Globus pallidus (tissue), 1 donor: Measurements from ENCODE around the gene MZB1.
"Not testable (repeated sequence)": the region's sequence is repeated elsewhere in the genome, so short reads cannot be mapped to it uniquely, and the experiment has no call there.

ENCODE experiments used
- DNase-seq: peaks from one replicate; pipeline ENCODE4 v3.0.0-alpha.2; 2015; ENCODE audit warnings: low spot score

Gene MZB1

DNA sequence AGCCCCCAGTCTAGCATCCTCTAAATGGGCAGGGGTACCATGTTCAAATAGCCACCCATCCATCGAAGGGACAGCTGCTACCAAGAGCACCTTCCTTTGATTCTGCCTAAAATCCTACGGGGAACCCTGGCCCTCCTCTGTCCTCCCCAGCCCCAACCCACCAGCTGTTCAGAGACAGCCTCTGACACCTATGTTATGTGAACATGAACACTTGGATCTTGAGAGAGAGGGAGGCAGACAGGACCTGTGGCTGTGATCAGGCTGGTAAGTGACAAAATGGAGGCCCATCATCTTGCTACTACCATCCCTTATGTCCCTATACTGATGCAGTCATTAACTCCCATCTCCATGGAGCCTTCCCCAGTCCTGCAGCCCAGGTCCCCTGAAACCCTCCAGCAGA is 14.8 kb downstream of the MZB1 start:
- no peak for DNase-seq

DNA sequence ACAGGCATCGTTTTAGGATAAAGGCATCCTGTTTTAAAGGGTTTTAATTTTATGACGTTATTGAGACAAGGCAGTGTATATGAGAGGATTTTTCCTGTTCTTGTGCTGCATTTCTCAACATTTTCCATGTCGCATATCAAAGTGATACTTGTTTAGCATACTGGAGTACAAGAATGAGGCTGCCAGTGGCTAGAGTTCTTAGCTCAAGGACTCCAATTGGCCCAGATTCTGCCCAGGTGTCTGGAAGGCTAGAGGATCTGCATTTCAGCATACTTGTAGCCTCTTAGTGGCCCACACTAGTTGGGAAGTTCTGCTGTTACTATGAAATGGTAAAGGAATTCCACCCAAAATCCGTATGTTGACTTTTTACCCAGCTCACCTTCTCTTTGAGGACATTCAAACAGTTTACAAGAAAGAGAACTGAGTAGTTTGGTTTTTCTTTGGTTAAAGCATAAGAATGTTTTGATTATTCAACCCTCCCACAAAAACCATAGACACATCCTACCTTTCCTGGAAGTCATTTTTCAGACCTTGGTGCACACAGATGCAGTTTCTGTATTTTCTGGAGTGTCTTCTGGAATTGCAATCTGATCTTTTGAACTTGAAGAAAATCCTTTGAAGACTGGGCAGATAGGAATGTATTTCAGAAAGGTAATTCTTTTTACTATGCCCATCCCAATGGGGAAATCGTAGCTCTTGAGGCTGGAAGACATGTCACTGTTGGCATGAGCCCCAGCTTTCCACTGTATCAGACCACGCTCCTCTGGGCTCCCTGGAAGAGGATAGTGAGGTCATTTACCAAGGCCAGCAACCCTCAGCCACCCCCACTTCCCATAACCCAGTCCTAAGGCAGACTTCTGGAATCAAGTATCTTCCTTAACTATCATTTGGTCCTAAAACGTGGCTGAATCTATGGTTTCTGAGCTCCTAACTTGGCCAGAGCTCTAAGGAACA is 18.0 kb downstream of the MZB1 start:
- DNase-seq: no peak

DNA sequence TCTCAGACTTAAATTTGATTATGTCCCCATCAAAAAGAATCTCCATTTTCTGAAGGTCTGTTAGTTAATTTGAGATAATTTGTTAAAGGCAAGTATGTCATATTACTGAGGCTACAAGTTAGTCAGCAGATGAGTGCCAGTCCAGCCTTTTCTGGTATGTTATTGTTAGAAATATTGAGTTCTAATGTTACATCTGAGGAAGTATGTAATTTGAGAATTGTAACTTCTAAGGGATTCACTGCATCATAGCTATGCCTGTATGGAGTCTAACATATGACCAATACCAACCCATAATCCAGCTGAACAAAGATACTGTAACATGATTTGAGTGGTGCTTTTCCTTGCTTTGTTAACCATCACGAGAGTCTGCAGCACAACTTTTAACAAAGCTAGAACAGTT is 20.5 kb downstream of the MZB1 start:
- no peak for DNase-seq

DNA sequence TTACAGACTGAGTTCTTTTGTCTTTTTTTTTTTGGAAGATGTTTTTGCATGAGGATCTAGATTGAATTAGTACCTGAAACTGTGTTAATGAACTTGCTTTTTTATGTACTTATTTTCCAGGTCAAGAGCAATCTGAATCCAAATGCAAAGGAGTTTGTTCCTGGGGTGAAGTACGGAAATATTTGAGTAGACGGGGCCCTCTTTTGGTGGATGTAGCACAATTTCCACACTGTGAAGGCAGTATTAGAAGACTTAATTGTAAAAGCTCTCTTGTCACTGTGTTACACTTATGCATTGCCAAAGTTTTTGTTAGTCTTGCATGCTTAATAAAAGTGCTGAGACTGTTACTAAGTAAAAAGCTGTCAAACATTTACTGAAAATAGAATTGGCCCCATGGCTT is 21.1 kb downstream of the MZB1 start:
- peak; percentile 31 for DNase-seq

DNA sequence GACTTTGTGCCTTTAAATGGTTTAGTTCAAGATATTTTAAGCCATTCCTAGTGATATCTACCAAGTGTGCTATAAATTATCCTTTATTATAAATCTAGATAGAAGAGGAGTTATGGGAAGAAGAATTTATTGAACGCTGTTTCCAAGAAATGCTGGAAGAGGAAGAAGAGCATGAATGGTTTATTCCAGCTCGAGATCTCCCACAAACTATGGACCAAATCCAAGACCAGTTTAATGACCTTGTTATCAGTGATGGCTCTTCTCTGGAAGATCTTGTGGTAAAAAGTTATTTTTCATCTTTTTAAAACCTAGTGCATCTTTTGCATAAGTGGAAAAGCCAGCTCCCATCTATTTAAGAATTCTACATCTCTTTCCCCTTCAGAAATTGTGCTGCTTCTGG is 25.2 kb downstream of the MZB1 start:
- DNase-seq: no peak

DNA sequence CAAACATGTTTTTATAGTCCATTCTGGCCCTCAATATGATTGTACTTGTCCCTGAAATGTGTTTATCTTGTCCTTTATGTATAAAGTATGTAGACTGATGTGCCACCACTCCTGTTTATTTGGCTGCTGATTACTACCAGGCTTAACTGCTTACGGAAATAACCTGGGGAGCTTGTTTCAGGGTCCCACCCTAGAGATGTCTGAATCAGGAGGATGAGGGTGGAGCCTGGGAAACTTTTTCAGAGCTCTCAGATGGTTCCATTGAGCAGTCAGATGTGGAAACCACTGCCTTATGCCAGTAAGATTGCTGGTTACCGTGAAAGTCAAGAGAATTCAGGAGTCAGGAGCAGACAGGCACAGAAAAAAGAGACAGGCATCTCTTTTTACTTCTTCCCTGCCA is 25.8 kb downstream of the MZB1 start:
- DNase-seq: no peak

DNA sequence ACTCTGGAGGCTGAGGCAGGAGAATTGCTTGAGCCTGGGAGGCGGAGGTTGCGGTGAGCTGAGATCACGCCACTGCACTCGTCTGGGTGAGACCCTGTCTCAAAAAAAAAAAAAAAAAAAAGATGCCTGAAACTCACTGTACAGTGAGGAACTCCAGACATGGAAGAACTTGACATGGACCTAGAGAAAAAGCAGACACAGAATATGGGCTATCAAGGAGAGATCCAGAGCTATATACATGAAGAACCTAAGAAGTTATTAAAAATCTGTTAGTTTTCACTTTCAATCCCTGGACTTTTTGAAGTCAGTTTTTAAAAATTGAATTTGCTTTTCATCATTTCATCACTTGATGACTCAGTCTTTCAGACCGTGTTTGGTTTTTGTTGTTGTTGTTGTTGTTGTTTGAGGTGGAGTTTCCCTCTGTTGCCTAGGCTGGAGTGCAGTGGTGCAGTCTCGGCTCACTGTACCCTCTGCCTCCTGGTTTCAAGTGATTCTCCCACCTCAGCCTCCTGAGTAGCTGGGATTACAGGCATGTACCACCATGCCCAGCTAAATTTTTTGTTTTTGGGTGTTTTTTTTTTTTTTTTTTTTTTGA is 27.8 kb downstream of the MZB1 start:
- no peak for DNase-seq

DNA sequence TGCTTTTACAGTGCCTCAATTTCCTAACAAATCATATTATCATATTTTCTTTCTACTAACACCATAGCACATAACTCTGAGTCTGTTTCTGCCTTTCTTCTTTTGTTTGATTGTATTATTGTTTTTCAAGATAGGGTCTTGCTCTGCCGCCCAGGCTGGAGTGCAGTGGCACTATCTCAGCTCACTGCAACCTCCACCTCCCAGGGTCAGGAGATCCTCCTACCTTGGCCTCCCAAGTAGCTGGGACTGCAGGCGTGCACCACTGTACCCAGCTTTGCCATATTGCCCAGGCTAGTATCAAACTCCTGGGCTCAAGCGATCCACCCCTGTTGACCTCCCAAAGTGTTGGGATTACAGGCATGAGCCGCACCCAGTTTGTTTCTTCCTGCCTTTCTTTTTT is 29.3 kb downstream of the MZB1 start:
- DNase-seq: no peak

DNA sequence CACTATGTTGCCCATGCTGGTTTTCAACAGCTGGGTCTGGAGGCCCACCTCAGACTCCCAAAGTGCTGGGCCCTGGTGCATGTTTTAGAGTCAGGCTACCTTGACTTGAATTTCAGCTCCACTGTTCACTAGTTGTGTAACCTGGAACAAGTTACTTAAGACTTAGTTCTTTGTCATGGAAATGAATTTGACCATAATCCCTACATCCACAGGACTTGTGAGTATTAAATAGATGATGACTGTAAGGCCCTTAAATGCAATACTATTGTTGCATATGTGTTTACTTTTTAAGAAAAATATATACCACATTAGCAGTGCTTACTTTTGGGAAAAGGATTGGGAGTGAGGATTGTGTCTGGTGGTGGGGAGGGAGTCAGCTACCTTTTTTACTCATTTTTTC is 31.6 kb downstream of the MZB1 start:
- DNase-seq: no peak

DNA sequence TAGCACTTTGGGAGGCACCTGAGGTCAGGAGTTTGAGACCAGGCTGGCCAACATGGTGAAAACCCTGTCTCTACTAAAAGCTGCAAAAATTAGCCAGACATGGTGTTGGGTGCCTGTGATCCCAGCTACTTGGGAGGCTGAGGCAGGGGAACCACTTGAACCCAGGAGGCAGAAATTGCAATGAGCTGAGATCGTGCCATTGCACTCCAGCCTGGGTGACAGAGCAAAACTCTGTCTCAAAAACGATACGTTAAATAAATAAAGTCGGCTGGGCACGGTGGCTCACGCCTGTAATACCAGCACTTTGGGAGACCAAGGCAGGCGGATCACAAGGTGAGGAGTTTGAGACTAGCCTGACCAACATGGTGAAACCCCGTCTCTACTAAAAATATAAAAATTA is 33.8 kb downstream of the MZB1 start:
- not testable (repeated sequence) for DNase-seq

DNA sequence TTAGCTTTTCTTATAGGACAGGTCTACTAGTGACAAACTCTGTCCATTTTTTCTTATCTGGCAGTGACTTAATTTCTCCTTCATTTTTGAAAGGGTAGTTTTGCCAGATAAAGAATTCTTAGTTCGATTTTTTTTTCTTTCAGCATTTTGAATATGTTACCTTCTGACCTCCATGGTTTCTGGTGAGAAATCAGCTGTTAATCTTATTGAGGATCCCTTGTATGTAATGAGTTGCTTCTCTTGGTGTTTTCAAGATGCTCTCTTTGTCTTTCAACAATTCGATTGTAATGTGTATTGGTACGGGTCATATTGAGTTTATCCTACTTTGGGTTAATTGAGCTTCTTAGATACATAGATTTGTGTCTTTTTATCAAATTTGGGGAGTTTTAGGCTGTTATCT is 35.5 kb downstream of the MZB1 start:
- DNase-seq: no peak

DNA sequence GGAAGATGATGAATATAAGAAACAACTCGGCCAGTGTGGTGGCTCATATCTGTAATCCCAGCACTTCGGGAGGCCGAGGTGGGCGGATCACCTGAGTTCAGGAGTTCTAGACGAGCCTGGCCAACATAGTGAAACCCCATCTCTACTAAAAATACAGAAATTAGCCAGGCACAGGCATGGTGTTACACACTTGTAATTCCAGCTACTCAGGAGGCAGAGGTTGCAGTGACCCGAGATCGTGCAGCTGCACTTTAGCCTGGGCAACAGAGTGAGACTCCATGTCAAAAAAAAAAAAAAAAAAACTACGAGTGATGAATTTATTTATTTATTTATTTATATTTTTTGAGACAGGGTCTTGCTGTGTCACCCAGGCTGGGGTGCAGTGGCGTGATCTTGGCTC is 41.9 kb downstream of the MZB1 start:
- DNase-seq: not testable (repeated sequence)

DNA sequence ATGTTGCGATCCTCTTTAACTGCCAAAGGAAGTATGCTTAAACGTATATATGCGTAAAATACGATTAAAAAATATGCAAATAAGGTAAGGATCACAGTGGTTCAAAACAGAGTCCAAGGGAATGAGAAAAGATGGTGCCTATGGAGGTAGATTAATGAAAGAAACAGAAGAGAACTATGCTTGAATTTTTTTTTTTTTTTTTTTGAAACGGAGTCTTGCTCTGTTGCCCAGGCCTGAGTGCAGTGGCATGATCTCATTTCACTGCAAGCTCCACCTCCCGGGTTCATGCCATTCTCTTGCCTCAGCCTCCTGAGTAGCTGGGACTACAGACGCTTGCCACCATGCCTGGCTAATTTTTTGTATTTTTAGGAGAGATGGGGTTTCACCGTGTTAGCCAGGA is 44.3 kb downstream of the MZB1 start:
- not testable (repeated sequence) for DNase-seq

DNA sequence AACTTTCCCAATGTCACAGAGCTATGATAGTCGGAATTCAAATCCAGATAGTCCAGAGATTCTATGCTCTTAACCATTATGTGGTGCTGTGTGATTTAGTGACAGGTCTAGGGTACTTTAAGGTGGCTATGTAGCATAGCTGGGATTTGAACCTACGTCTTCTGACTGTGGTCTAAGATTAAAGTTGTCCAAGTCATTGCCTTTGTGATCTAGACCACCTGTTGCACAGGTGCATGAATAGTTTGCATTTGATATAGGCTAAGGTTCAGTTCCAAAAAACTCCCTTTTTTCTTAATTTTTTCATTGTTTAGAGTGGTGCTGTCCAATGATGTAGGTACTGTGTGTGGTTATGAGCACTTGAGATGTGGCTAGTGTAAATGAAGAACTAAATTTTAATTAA is 45.5 kb downstream of the MZB1 start:
- no peak for DNase-seq

DNA sequence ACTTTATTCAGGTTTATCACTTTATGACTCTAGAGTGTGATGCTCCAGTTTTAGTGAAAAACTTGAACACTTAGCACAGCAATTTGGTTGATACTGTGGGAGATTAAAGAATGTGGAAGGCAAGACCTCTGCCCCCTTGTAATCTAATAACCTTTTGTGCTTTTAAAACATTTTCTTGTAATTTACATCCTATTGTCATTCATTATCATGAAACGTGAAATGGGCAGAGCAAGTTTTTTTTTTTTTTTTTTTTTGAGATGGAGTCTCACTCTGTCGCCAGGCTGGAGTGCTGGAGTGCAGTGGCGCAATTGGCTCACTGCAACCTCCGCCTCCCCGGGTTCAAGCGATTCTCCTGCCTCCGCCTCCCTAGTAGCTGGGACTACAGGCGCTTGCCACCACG is 46.2 kb downstream of the MZB1 start:
- no peak for DNase-seq

DNA sequence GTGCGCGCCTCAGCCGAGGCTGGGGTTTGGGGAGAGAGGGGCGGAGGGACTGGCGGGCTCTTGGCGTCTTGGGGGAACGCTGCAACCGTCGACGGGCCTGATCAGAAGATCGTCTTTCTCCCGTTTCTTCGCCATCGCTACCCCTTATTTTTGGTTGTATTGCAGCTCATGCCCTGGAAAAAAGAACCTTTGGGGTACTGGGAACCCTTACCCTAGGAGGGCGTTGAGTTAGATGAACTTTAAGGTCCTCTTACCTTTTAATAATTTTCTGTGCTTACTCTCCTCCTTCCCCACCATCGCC is 47.3 kb downstream of the MZB1 start:
- DNase-seq: no peak

DNA sequence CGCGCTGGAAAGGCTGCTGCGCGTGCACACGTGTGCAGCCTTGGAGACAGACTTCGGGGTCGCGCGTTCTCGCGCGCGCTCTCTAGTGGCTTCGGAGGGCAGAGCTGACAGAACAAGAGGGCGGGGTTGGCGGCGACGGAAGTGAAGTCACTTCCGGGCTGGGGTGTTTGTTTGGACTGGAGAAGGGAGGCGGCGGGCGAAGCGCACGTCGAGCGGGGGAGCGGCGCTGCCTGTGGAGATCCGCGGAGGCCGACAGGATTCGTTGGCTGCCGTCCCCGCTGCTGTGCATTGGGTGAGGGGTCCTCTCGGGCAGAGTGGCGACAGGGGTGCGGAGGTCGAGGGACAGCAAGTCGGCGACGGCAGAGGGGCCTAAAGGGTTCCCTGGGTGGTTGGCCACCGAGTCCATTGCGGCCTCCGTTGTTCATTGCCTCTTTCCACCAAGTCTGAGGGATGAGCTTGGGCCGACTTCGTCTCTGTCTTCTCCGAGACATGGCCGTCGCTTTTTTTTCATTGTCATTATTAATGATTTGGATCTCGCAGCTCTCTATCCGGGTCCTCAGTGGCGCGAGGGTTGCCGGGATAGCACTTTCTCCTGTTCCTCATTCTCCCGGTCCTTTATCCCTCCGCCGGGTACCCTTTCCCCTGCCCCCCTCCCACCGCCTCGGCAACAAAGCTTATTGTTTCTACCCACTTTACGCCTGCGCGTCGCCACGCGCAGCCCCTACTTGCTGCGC is 47.9 kb downstream of the MZB1 start, which contains the start of gene PAIP2:
Gene PAIP2, plus strand, starts transcription at position 166 of the 734 bp plus-strand sequence. CDS start 21,931 bp downstream, outside the sequence.
- DNase-seq: peak; percentile 97

DNA sequence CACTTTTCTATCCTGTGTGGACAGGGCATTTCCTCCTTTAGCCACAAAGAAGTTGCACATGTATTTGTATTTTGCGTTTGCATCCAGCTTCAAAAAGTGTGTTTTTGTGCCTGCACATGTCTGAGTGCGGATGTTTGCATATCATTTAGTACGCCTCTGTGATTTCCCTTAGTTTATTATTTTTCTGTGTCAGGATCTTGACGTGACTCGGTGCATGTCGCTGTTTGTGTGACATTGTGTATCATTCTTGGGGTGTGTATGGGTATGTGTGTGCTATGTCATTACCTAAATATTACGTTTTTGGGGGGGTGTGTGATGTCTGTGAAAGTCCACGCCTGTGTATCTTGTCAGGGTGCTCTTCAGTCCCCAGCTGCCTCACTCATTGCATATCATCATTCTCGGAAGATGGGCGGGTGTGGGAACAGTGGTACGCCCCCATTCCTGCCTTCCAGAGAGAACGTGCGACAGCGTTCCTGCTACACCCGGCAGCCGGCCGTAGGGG is 48.5 kb downstream of the MZB1 start:
- no peak for DNase-seq

DNA sequence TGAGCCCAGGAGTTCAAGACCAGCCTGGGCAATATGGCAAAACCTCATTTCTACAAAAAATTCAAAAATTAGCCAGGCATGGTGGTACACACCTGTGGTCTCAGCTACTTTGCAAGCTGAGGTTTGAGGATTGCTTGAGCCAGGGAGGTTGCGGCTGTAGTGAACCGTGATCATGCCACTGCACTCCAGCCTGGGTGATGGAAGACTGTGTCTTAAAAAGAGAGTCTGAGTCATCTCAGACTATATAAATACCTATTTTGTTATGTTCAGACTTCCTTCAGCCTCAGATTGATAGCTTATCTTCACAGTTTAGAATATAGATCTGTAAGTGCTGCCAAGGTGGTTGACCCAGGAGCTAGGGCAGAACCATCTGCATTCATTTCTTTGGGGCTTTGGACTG is 49.7 kb downstream of the MZB1 start:
- DNase-seq: no peak
